Measurements from ENCODE around the gene ANKRD52.

DNA sequence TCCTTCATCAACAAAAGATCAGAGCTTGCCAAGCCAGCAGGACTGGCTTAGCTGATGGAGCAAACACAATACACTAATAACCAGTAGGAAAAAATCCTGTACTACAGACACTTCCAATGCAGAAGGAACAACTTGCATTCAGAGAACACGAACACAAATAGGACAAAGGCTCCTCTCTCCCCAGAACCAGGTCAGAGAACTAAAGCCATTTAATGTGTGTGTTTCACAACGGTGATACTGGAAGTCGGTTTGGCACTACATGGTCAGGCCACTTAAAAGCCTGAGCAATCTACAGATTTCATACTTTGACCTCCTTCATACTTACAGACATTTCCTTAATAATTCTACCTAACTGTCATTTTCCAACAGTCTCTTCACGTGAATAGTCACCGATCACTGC is 35.6 kb upstream of the ANKRD52 start:
- TF ChIP-seq PAX5 (IDR thresholded peaks at IDR 0.05; ENCODE audit: insufficient read depth, low read length, severe bottlenecking) (no peak), TAF1 (IDR thresholded peaks at IDR 0.05; ENCODE audit: low read depth, low read length) (no peak), POLR2AphosphoS5 (IDR thresholded peaks at IDR 0.05; ENCODE audit: low read depth, low read length) (no peak), POLR2A (IDR thresholded peaks at IDR 0.05; ENCODE audit: low read depth, low read length) (no peak), POU2F2 (IDR thresholded peaks at IDR 0.05; ENCODE audit: low read depth, low read length) (no peak), SPI1 (IDR thresholded peaks at IDR 0.05; ENCODE audit: low read depth, low read length) (no peak)
